ENCODE measurements around the gene GPR107. TPM values are rescaled to one million over a fixed set of nuclear protein-coding genes. Genes with fewer than 3 reads are reported as not detected.

GPR107 gene
- total and polyA plus RNA-seq, 3 experiments from 2014 or later: 4.2 to 21.4 (median 21.3) TPM

DNA sequence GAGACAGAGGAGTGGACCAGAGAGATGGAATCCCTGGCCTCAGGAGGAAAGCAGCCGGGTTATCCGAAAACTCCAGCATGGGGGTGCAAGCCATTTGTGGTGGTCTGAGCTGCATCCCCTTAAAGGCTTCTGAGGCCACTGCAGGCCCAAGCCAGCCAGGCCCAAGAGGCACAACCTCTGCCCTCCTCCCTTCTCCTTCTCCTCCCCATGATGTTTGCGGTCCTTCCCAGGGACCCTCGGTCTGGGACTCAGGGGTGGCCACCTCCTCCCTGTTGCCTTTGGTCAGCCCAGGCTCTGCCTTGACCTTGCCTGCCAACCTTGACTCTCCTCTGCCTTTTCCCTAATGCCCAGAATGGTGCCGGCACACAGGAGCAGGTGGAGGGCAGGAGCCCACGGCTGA is 123.1 kb downstream of the GPR107 start:
- ChIA-PET POLR2A (no interaction called here), CTCF (interaction anchor here (2.6 kb wide), 1 partner anchor 69 kb away, joined by 8 read pairs; no protein-coding TSS in a partner anchor)
- Histone ChIP-seq H3K27ac (ENCODE audit: low read depth, low read length) (no peak overlapping the region), H3K4me1 (ENCODE audit: insufficient read depth, low read length) (no peaks in the 10 kb centered on the region), H3K4me3 (ENCODE audit: low read length) (no peak overlapping the region), H3K9me3 (ENCODE audit: low read length) (no peaks in the 10 kb centered on the region), H3K36me3 (ENCODE audit: insufficient read depth, low read length) (no peaks in the 10 kb centered on the region), H3K27me3 (ENCODE audit: insufficient read depth, low read length, poor library complexity, severe bottlenecking) (peaks cover 10% of the 10 kb centered on the region)
- Mint-ChIP-seq H3K4me1 (peaks cover 5 to 11% (median 8%) of the 10 kb centered on the region in 3 donors), H3K27me3 (peaks cover 0 to 18% of the 10 kb centered on the region in 2 donors), H3K36me3 (no peaks in the 10 kb centered on the region), H3K4me3 (peak overlapping the region in 1 of 7 donors; percentile 50), H3K27ac (peak overlapping the region in 1 of 8 donors; percentile 47), H3K9me3 (no peaks in the 10 kb centered on the region)
- DNase-seq: no peak

DNA sequence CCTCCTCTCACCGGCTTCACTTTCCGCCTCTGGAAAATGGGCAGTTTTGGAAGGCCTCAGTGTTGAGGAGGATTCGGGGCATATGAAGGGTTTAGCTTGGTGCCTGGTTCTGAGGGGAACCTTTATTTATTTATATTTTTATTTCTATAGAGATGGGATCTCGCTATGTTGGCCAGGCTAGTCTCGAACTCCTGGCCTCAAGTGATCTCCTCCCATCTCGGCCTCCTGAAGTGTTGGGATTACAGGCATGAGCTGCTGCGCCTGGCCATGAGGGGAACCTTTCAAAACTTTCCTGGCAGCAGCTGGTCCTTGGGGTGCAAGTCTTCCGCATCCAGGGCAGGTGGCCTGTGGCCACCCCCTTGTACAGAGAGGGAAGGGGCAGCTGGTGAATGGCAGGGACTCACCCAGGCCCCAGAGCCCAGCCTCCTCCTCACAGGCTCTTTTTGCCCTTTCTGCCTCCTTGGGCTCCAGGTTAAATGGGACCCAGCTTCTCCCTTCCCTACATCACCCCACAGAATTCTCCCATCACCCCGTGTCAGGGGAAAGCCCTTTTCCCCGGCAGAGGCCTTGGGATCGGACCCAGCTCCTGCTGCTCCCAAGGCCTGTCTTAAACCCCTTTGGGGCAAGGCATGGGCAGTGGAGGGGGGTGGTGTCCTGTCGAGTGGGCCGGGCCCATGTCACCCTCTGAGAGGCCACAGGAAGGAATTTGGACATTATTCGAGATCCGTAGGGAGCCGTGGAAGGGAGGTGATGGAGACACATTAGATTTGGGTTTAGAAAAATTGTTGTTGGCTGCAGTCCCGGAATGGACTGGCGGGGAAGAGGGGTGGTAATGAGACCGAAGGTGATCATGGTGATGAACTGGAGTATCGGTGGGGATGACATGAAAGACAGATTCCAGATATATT is 124.4 kb downstream of the GPR107 start:
- H3K4me1 ChIP-seq (ENCODE audit: insufficient read depth, low read length): no peaks in the 10 kb centered on the region
- H3K27ac ChIP-seq (ENCODE audit: low read depth, low read length): no peak overlapping the region
- ChIA-PET CTCF (no interaction called here), POLR2A (no interaction called here)
- Mint-ChIP-seq H3K4me3 (no peak overlapping the region), H3K36me3 (no peaks in the 10 kb centered on the region), H3K27ac (no peak overlapping the region), H3K27me3 (peaks cover 0 to 17% of the 10 kb centered on the region in 2 donors), H3K9me3 (no peaks in the 10 kb centered on the region), H3K4me1 (peaks cover 5 to 9% (median 7%) of the 10 kb centered on the region in 3 donors)
- H3K27me3 ChIP-seq (ENCODE audit: insufficient read depth, low read length, poor library complexity, severe bottlenecking): peaks cover 10% of the 10 kb centered on the region
- H3K4me3 ChIP-seq (ENCODE audit: low read length): no peak overlapping the region
- H3K9me3 ChIP-seq (ENCODE audit: low read length): no peaks in the 10 kb centered on the region
- DNase-seq: no peak
- H3K36me3 ChIP-seq (ENCODE audit: insufficient read depth, low read length): no peaks in the 10 kb centered on the region

DNA sequence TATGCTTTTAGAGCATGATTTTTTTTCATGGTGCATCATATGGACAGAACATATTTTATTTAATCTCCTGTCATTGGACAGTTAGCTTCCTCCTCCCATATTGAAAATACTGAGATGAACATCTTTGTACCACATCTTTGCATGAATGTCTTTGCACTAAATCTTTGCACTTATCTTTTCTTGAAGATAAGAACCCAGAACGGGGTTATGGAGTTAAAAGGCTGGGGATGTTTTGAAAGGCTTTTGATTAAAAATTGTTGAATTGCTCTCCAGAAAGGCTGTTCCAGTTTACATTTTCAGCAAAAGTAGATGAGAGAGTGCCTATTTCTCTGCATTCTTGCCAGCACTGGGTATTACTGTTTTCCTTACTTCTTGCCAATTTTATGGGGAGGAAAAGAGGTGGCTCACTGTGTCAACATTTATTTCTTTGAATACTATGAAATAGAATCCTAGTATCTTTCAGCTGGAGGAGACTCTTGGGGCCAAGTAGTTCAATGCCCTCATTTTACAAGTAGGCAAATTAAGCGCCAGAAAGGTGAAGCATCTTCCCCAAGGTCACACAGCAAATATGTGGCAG is 125.7 kb downstream of the GPR107 start:
- no peak for DNase-seq
- no peaks in the 10 kb centered on the region for H3K4me1 Mint-ChIP-seq
- Histone ChIP-seq H3K27ac (ENCODE audit: low read depth, low read length) (no peak overlapping the region), H3K27me3 (ENCODE audit: insufficient read depth, low read length, poor library complexity, severe bottlenecking) (no peaks in the 10 kb centered on the region), H3K4me3 (ENCODE audit: low read length) (no peak overlapping the region), H3K4me1 (ENCODE audit: insufficient read depth, low read length) (no peaks in the 10 kb centered on the region), H3K36me3 (ENCODE audit: insufficient read depth, low read length) (no peaks in the 10 kb centered on the region), H3K9me3 (ENCODE audit: low read length) (no peaks in the 10 kb centered on the region)
- peak overlapping the region in 1 of 8 donors; percentile 36 for H3K27ac Mint-ChIP-seq
- ChIA-PET POLR2A (no interaction called here), CTCF (no interaction called here)
- H3K4me3 Mint-ChIP-seq: no peak overlapping the region
- no peaks in the 10 kb centered on the region for H3K36me3 Mint-ChIP-seq
- no peaks in the 10 kb centered on the region for H3K9me3 Mint-ChIP-seq
- peaks cover 0 to 4% of the 10 kb centered on the region in 2 donors for H3K27me3 Mint-ChIP-seq

DNA sequence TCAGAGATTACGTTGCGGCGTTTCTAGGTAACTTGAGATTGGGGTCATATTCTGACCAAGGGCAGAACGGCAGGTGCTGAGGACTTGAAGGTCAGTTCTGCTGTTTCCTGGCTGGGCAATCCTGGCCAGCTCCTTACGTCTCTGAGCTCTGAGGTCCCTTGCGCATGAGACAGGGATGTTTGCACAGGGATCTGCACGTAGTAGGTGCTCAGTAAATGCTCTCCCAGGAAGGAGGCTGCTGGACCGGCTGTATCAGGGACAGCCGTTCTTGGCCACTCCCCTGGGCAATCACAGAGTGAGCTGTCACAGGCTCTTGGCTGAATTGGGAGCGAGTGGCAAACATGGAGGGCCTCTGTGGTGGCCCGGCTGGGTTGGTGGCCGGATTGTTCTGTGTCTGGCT is 126.8 kb downstream of the GPR107 start:
- ChIA-PET CTCF (no interaction called here), POLR2A (no interaction called here)
- Mint-ChIP-seq H3K27me3 (no peaks in the 10 kb centered on the region), H3K36me3 (no peaks in the 10 kb centered on the region), H3K4me3 (no peak overlapping the region), H3K9me3 (no peaks in the 10 kb centered on the region), H3K27ac (no peak overlapping the region), H3K4me1 (no peaks in the 10 kb centered on the region)
- no peak overlapping the region for H3K4me3 ChIP-seq (ENCODE audit: low read length)
- H3K36me3 ChIP-seq (ENCODE audit: insufficient read depth, low read length): no peaks in the 10 kb centered on the region
- no peak overlapping the region for H3K27ac ChIP-seq (ENCODE audit: low read depth, low read length)
- no peaks in the 10 kb centered on the region for H3K4me1 ChIP-seq (ENCODE audit: insufficient read depth, low read length)
- DNase-seq: no peak
- H3K27me3 ChIP-seq (ENCODE audit: insufficient read depth, low read length, poor library complexity, severe bottlenecking): no peaks in the 10 kb centered on the region
- no peaks in the 10 kb centered on the region for H3K9me3 ChIP-seq (ENCODE audit: low read length)

DNA sequence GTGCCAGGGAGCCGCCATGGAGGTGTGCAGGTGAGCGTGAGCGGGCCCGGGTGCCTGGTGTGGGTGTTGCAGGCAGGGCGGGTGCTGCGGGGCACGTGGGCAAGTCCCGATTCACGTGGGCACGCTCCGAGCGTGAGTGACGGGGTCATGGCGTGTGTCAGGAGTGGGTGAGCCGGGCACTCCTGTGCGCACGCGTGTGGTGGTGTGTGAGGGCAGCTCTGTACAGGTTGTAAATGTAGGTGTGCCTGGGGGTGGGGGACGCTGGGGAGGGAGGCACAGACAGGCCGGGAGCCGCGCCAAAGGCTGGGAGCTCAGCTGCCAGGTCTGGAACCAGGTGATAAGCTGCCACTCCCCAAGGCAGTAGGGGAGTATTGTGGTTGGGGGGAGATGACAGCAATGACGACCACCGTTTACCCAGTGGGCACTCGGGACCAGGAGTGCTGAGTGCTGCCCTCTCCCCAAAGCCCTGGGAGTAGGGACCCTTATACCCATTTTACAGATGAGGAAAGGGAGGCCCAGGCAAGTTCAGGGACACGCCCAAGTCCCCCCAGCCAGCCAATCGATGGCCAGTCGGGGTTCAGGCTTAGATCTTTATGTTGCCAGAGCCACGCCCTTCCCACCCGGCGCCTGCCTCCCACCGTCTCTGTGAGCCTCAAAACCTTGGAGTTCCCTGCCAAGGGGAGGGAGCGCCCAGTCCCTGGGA is 128.1 kb downstream of the GPR107 start:
- Histone ChIP-seq H3K36me3 (ENCODE audit: insufficient read depth, low read length) (no peaks in the 10 kb centered on the region), H3K4me1 (ENCODE audit: insufficient read depth, low read length) (no peaks in the 10 kb centered on the region), H3K27ac (ENCODE audit: low read depth, low read length) (no peak overlapping the region), H3K9me3 (ENCODE audit: low read length) (no peaks in the 10 kb centered on the region), H3K27me3 (ENCODE audit: insufficient read depth, low read length, poor library complexity, severe bottlenecking) (no peaks in the 10 kb centered on the region), H3K4me3 (ENCODE audit: low read length) (no peak overlapping the region)
- Mint-ChIP-seq H3K4me1 (no peaks in the 10 kb centered on the region), H3K4me3 (no peak overlapping the region), H3K36me3 (no peaks in the 10 kb centered on the region), H3K27ac (peak overlapping the region in 1 of 8 donors; percentile 73), H3K9me3 (no peaks in the 10 kb centered on the region), H3K27me3 (peaks cover 0 to 1% of the 10 kb centered on the region in 2 donors)
- no peak for DNase-seq
- POLR2A ChIA-PET: no interaction called here
- CTCF ChIA-PET: no interaction called here

DNA sequence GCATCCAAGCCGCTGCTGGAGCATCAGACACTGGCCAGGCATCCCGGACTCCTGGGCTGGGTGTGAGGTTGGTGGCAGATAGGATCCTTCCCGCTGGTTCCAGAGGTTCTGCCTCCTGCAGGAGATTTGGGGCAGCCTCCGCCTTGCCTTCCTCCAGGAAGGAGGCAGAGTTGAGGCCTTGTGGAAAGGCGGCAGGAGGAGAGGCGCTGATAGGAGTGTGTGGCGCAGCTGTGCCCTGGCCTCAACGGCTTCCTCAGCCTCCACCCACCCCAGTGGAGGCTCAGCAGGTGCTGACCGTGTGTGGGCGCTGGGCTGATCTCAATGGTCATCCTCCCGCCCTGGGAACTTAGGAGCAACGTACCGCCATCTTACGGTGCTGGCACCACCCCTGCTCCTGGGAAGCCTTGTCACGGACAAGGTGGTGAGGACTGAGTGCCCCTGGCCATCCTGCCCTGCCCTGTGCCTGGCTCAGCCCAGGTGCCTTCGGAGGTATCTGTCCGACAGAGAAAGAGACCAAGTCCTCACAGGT is 128.7 kb downstream of the GPR107 start:
- peaks cover 0 to 1% of the 10 kb centered on the region in 2 donors for H3K27me3 Mint-ChIP-seq
- ChIA-PET POLR2A (no interaction called here), CTCF (interaction anchor here (0.6 kb wide), 1 partner anchor 1739 kb away, joined by 3 read pairs; no protein-coding TSS in a partner anchor)
- H3K9me3 ChIP-seq (ENCODE audit: low read length): no peaks in the 10 kb centered on the region
- no peaks in the 10 kb centered on the region for H3K36me3 ChIP-seq (ENCODE audit: insufficient read depth, low read length)
- H3K27me3 ChIP-seq (ENCODE audit: insufficient read depth, low read length, poor library complexity, severe bottlenecking): no peaks in the 10 kb centered on the region
- no peak overlapping the region for H3K27ac ChIP-seq (ENCODE audit: low read depth, low read length)
- DNase-seq: no peak
- no peak overlapping the region for H3K4me3 Mint-ChIP-seq
- H3K4me3 ChIP-seq (ENCODE audit: low read length): no peak overlapping the region
- H3K4me1 Mint-ChIP-seq: no peaks in the 10 kb centered on the region
- no peaks in the 10 kb centered on the region for H3K4me1 ChIP-seq (ENCODE audit: insufficient read depth, low read length)
- no peak overlapping the region for H3K27ac Mint-ChIP-seq
- no peaks in the 10 kb centered on the region for H3K9me3 Mint-ChIP-seq
- H3K36me3 Mint-ChIP-seq: no peaks in the 10 kb centered on the region

DNA sequence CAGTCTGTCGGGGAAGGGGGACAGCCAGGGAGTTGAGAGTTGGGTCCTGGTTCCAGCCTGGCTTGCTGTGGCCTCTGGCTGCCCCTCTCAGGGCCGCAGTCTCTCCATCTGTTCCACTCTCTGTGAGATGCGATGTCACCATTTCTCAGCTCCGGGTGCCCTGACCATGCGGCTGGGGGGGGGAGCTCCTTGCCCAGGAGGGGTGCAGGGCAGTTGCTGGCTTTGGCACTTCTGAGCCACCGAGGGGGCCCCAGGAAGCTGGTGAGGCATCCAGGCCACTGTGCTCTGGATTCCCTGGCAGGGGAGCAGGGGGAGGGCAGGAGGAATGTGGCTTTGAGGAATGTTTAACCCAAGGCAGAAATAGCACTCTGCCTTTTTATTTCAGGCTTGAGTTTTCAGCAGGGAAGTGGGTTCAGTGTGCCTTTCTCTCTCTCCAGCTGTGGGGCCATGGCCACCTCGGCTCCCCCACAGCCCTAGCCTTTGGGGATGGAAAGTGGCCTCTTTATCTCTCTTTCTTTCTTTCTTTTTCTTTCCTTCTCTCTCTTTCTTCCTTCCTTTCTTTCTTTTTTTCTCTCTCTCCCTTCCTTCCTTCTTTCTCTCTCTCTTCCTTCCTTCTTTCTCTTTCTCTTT is 129.5 kb downstream of the GPR107 start:
- Histone ChIP-seq H3K9me3 (ENCODE audit: low read length) (no peaks in the 10 kb centered on the region), H3K4me3 (ENCODE audit: low read length) (no peak overlapping the region), H3K27me3 (ENCODE audit: insufficient read depth, low read length, poor library complexity, severe bottlenecking) (no peaks in the 10 kb centered on the region), H3K4me1 (ENCODE audit: insufficient read depth, low read length) (no peaks in the 10 kb centered on the region), H3K27ac (ENCODE audit: low read depth, low read length) (no peak overlapping the region), H3K36me3 (ENCODE audit: insufficient read depth, low read length) (no peaks in the 10 kb centered on the region)
- DNase-seq: no peak
- CTCF ChIA-PET: interaction anchor here (0.6 to 1.1 kb wide), 2 partner anchors 9 to 1740 kb away, joined by 3 read pairs; no protein-coding TSS in a partner anchor
- peaks cover 0 to 3% of the 10 kb centered on the region in 2 donors for H3K27me3 Mint-ChIP-seq
- no peaks in the 10 kb centered on the region for H3K36me3 Mint-ChIP-seq
- no peaks in the 10 kb centered on the region for H3K9me3 Mint-ChIP-seq
- H3K4me1 Mint-ChIP-seq: no peaks in the 10 kb centered on the region
- H3K27ac Mint-ChIP-seq: peak overlapping the region in 1 of 8 donors; percentile 85
- H3K4me3 Mint-ChIP-seq: no peak overlapping the region
- POLR2A ChIA-PET: no interaction called here

Data from CD8-positive, alpha-beta memory T cell (primary cell).